RPMI8226 (cell line): Measurements from ENCODE around the gene IFNAR2.

Experiments
- DNase-seq: peaks from one replicate; pipeline ENCODE4 v3.0.0-alpha.2; 2015

The IFNAR2 gene

GRCh38 chr21:33270986-33271385 is 41.2 kb downstream of the IFNAR2 start:
- no peak for DNase-seq

- no peak for DNase-seq
Observed at GRCh38 chr21:33273044-33273443, 43.3 kb downstream of the IFNAR2 start.

DNA sequence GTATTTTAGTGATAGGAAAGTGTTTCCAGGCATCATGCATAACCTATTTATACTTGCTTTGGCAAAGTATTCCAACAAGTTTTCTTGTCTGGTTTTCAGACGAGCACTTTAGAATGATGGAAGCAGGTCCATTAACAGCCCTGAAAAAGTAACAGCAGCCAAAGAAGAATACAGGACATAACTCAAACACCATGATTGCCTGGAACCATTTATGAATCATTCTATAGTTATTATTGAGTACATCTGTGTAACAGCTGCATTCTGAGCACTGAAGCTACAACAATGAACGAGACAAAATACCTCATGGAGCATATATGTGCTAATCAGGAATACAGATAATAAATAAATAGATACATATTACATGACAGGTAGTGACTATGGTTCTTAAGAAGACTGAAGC is 49.0 kb downstream of the IFNAR2 start:
- no peak for DNase-seq

- no peak for DNase-seq
Observed at GRCh38 chr21:33279330-33279820, 49.6 kb downstream of the IFNAR2 start.
